K562 (cell line): ENCODE measurements around the gene PDE6C. TPM values are rescaled to one million over a fixed set of nuclear protein-coding genes. Genes with fewer than 3 reads are reported as not detected.

Experiments used
- POLR2A ChIP-seq: fragments of 450-650 bp; conservative IDR thresholded peaks from 2 replicates; pipeline ENCODE4 v1.6.1; 2016
- POLR3G ChIP-seq: IDR thresholded peaks from 2 replicates; pipeline ENCODE4 v1.6.1; 2011; ENCODE audit not compliant: insufficient read length, insufficient replicate concordance; ENCODE audit errors: extremely low read depth
- XRCC5 ChIP-seq: fragments of 200-400 bp; formaldehyde crosslinking; IDR thresholded peaks from 2 replicates; pipeline ENCODE4 v1.6.1; 2017; ENCODE audit warnings: low read depth, mild to moderate bottlenecking, low read length
- ZNF232 ChIP-seq: sonication (generic); formaldehyde crosslinking; IDR thresholded peaks from 2 replicates; pipeline ENCODE4 v1.8.0; 2022; ENCODE audit warnings: mild to moderate bottlenecking, missing genetic modification reagents
- ZNF696 ChIP-seq: fragments of 250-450 bp; sonication (Bioruptor Pico); conservative IDR thresholded peaks from 2 replicates; pipeline ENCODE4 v1.4.0; 2020; ENCODE audit warnings: mild to moderate bottlenecking, moderate library complexity
- polyA plus RNA-seq, 8 experiments: library from polyadenylated mRNA; depleted of rRNA in 4 of 8; stranded (reverse) in 5 of 8; unstranded in 3 of 8; fragments of >200 nt; fragmentation: Nextera tagmentation in 2 of 8; fragmentation: Illumina TruSeq in 1 of 8; extraction: Ambion mirVana in 2 of 8; extraction: Trizol in 1 of 8; gene quantifications; 2 replicates each; pipeline versions ENCODE4 v1.2.1 to v1.2.3, GENCODE V29; 2011 to 2014; ENCODE audit warnings: inconsistent platforms in 1 of 8, missing spikeins in 1 of 8
- total RNA-seq, 7 experiments: library from RNA; depleted of rRNA in 6 of 7; stranded (reverse); fragments of >200 nt in 6 of 7; fragmentation: Illumina TruSeq in 2 of 7; extraction: Trizol in 2 of 7; gene quantifications; 2 replicates each; pipeline versions ENCODE4 v1.2.1 to v1.2.3, GENCODE V29; 2011 to 2021; ENCODE audit warnings: low replicate concordance in 1 of 7
- TF ChIP-seq, protein P1 (sequence below): fragments of 450-650 bp; formaldehyde crosslinking; IDR thresholded peaks from 2 replicates; pipeline ENCODE4 v1.4.0; 2022; ENCODE audit warnings: mild to moderate bottlenecking, moderate library complexity
- TF ChIP-seq, protein P2 (sequence below): fragments of 450-650 bp; formaldehyde crosslinking; IDR thresholded peaks from 2 replicates; pipeline ENCODE4 v1.4.0; 2020; ENCODE audit warnings: mild to moderate bottlenecking, moderate library complexity
- TF ChIP-seq, protein P3 (sequence below): sonication (generic); formaldehyde crosslinking; IDR thresholded peaks from 2 replicates; pipeline ENCODE4 v1.8.1; 2023; ENCODE audit warnings: mild to moderate bottlenecking, missing genetic modification reagents
- TF ChIP-seq, protein P4 (sequence below): sonication (generic); formaldehyde crosslinking; IDR thresholded peaks from 2 replicates; pipeline ENCODE4 v1.8.0; 2022; ENCODE audit warnings: mild to moderate bottlenecking, missing genetic modification reagents

Gene PDE6C
- total and polyA plus RNA-seq, 9 of the 15 experiments (the other 6 are each of a cell fraction or from before 2014, with no cell fraction given): not detected

GRCh38 chr10:93568105-93568390, 44.3 kb upstream of the PDE6C start (continued):
- TF ChIP-seq POLR3G: no peak
- no peak for TF ChIP-seq ZNF232
- no peak for TF ChIP-seq POLR2A
- no peak for TF ChIP-seq XRCC5
- TF ChIP-seq, protein P1, sequence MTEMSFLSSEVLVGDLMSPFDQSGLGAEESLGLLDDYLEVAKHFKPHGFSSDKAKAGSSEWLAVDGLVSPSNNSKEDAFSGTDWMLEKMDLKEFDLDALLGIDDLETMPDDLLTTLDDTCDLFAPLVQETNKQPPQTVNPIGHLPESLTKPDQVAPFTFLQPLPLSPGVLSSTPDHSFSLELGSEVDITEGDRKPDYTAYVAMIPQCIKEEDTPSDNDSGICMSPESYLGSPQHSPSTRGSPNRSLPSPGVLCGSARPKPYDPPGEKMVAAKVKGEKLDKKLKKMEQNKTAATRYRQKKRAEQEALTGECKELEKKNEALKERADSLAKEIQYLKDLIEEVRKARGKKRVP: no peak
- TF ChIP-seq, protein P2, sequence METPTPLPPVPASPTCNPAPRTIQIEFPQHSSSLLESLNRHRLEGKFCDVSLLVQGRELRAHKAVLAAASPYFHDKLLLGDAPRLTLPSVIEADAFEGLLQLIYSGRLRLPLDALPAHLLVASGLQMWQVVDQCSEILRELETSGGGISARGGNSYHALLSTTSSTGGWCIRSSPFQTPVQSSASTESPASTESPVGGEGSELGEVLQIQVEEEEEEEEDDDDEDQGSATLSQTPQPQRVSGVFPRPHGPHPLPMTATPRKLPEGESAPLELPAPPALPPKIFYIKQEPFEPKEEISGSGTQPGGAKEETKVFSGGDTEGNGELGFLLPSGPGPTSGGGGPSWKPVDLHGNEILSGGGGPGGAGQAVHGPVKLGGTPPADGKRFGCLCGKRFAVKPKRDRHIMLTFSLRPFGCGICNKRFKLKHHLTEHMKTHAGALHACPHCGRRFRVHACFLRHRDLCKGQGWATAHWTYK (CRISPR knock-in tag): no peak
- TF ChIP-seq, protein P3, sequence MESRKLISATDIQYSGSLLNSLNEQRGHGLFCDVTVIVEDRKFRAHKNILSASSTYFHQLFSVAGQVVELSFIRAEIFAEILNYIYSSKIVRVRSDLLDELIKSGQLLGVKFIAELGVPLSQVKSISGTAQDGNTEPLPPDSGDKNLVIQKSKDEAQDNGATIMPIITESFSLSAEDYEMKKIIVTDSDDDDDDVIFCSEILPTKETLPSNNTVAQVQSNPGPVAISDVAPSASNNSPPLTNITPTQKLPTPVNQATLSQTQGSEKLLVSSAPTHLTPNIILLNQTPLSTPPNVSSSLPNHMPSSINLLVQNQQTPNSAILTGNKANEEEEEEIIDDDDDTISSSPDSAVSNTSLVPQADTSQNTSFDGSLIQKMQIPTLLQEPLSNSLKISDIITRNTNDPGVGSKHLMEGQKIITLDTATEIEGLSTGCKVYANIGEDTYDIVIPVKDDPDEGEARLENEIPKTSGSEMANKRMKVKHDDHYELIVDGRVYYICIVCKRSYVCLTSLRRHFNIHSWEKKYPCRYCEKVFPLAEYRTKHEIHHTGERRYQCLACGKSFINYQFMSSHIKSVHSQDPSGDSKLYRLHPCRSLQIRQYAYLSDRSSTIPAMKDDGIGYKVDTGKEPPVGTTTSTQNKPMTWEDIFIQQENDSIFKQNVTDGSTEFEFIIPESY: no peak
- TF ChIP-seq ZNF696 (CRISPR knock-in tag): no peak
- TF ChIP-seq, protein P4, sequence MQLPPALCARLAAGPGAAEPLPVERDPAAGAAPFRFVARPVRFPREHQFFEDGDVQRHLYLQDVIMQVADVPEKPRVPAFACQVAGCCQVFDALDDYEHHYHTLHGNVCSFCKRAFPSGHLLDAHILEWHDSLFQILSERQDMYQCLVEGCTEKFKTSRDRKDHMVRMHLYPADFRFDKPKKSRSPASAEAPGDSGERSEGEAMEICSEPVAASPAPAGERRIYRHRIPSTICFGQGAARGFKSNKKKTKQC (CRISPR knock-in tag): no peak
